HG03342 (cell line): ENCODE results near the gene CEP164.
"Not testable (repeated sequence)": the region's sequence is repeated elsewhere in the genome, so short reads cannot be mapped to it uniquely, and the experiment has no call there.

Experiments used
- ATAC-seq: cut with Tn5 transposase; IDR thresholded peaks from one replicate; pipeline ENCODE4 v1.9.1; 2021; ENCODE audit warnings: mild to moderate bottlenecking, moderate library complexity; ENCODE audit not compliant: unreplicated experiment

The CEP164 gene

GRCh38 chr11:117437041-117437790 lies 109.6 kb downstream of the CEP164 start:
- no peak for ATAC-seq

GRCh38 chr11:117437791-117438130 lies 110.1 kb downstream of the CEP164 start:
- ATAC-seq, result no peak

- no peak for ATAC-seq
Observed at GRCh38 chr11:117438371-117439000, 110.8 kb downstream of the CEP164 start.

- ATAC-seq, result no peak
Observed at GRCh38 chr11:117439256-117439655, 111.6 kb downstream of the CEP164 start.

- no peak for ATAC-seq
Observed at GRCh38 chr11:117440258-117440657, 112.6 kb downstream of the CEP164 start.

- ATAC-seq, result no peak
Observed at GRCh38 chr11:117441146-117441975, 113.7 kb downstream of the CEP164 start.

- ATAC-seq, result no peak
Observed at GRCh38 chr11:117442049-117442868, 114.6 kb downstream of the CEP164 start.

GRCh38 chr11:117442869-117443239 lies 115.2 kb downstream of the CEP164 start:
- no peak for ATAC-seq

GRCh38 chr11:117443266-117444186 lies 115.9 kb downstream of the CEP164 start:
- ATAC-seq, result no peak

GRCh38 chr11:117444256-117444655 lies 116.6 kb downstream of the CEP164 start:
- ATAC-seq, result no peak

GRCh38 chr11:117444711-117445658 lies 117.3 kb downstream of the CEP164 start:
- no peak for ATAC-seq

GRCh38 chr11:117449111-117449693 lies 121.5 kb downstream of the CEP164 start:
- ATAC-seq, result no peak

- no peak for ATAC-seq
Observed at GRCh38 chr11:117453886-117454563, 126.4 kb downstream of the CEP164 start.

- ATAC-seq, result no peak
Observed at GRCh38 chr11:117454564-117454917, 126.9 kb downstream of the CEP164 start.

GRCh38 chr11:117456027-117456720 lies 128.5 kb downstream of the CEP164 start:
- ATAC-seq, result peak; percentile 69

GRCh38 chr11:117456721-117457029 lies 129.0 kb downstream of the CEP164 start:
- not testable (repeated sequence) for ATAC-seq

GRCh38 chr11:117457031-117457785 lies 129.6 kb downstream of the CEP164 start:
- no peak for ATAC-seq
